Neuron (in vitro differentiated cells): ENCODE results near the gene MIP.
"Not testable (repeated sequence)": the region's sequence is repeated elsewhere in the genome, so short reads cannot be mapped to it uniquely, and the experiment has no call there.

ENCODE experiments used
- H2AFZ ChIP-seq: one replicate; pipeline ENCODE4 v1.6.1; 2013; ENCODE audit warnings: low read depth, mild to moderate bottlenecking, inconsistent platforms, low read length, moderate library complexity
- H3K27me3 ChIP-seq: one replicate; pipeline ENCODE4 v1.6.1; 2013; ENCODE audit warnings: low read length; ENCODE audit not compliant: insufficient read depth
- H3K36me3 ChIP-seq: one replicate; pipeline ENCODE4 v1.6.1; 2013; ENCODE audit warnings: low read length; ENCODE audit not compliant: insufficient read depth
- H3K4me1 ChIP-seq: one replicate; pipeline ENCODE4 v1.6.1; 2013; ENCODE audit warnings: low read length; ENCODE audit not compliant: insufficient read depth
- H3K4me3 ChIP-seq: 2 replicates; pipeline ENCODE4 v1.5.1; 2013; ENCODE audit warnings: mild to moderate bottlenecking, low read length, moderate library complexity
- H3K9me3 ChIP-seq: one replicate; pipeline ENCODE4 v1.6.1; 2013; ENCODE audit warnings: low read length

The MIP gene

DNA sequence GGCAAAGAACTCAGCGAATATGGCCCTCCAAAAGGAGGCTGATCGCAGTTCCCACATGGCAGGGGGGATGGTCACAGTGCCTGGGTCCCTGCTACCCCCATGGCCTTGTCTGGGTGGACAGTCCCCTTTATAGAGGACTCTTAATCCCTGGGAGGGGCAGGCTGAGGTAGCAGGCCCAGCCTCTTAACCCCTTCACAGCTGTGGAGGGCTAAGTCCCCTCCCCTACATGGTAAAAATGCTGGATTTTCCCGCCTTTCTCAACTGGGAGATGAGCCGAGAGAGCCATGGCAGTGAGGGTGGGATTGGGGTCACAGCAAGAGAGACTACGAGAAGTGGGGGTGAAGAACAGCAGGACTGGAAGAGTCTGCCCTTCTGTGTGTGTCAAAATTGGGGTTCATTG, at the start of gene MIP:
Gene MIP (minus strand): TSS at position 101 of the 400 bp plus-strand sequence. CDS start 44 bp downstream, at position 57.
- H3K36me3 ChIP-seq: no peaks in the 10 kb centered on the region
- no peaks in the 10 kb centered on the region for H3K9me3 ChIP-seq
- H3K4me1 ChIP-seq: peaks cover 6% of the 10 kb centered on the region
- no peak within 1 kb of the TSS for H2AFZ ChIP-seq
- H3K4me3 ChIP-seq: no peak within 1 kb of the TSS
- no peaks in the 10 kb centered on the region for H3K27me3 ChIP-seq

DNA sequence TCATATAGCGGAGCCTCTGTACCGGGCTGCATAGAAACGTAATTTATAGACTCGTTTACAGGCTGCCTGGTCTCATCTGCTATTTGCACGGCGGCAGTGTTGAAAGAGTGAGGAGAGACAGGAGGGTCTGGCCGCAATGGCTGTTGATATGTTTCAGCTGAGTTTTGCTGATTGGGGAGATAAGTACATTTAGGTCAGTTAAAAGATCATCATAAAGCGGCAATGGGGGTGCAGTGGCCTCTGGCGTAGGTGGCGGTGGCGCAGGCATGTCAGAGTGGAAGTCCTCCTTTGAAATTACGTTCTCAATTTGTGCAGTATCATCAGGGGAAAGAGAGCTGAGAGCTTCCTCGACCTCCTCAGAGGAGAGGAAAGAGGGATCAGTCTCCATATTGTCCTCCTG, 45.4 kb upstream of the MIP start:
- not testable (repeated sequence) for H3K27me3 ChIP-seq, H3K9me3 ChIP-seq, H2AFZ ChIP-seq, H3K4me3 ChIP-seq, H3K36me3 ChIP-seq
- peaks cover 11% of the 10 kb centered on the region for H3K4me1 ChIP-seq

DNA sequence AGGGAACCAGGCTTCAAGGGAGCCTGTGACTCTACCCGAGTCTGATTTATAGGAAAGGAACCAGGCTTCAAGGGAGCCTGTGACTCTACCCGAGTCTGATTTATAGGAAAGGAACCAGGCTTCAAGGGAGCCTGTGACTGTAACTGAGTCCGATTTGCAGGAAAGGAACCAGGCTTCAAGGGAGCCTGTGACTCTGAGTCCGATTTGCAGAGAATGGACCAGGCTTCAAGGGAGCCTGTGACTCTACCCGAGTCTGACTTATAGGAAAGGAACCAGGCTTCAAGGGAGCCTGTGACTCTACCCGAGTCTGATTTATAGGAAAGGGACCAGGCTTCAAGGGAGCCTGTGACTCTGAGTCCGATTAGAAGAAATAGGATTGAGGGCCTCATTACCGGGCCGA, 45.0 kb upstream of the MIP start:
- H3K27me3 ChIP-seq, H2AFZ ChIP-seq: not testable (repeated sequence)

DNA sequence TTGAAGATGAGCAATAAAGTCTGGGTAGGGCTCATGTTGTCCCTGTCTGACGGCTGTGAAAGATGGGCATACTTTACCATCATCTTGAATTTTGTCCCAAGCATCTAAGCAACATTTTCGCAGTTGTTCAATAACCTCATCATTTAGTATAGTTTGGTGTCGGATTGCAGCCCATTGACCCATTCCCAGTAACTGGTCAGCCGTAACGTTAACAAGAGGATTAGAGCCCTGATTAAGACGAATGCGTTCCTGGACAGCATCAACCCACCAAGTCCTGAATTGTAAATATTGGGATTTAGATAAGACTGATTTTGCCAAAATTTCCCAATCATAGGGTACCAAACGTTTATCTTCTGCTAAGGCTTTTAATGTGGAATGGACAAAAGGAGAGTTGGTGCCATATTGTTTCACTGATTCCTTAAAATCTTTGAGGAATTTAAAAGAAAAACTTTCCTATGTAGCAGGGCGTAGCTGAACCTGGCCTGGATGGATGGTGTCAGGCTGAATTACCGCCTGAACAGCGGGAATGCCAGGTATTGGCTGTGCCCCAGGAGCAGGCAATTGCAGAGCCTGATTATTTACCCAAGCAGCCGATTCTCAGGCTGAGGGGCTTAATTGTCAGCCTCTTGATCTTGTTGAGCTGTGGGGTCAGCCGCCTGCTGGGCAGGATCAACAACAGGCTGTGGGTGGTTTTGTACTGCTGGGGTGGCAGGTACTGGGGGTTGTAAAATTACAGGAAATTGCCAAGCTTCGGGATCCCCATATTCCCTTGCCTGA, 43.9 kb upstream of the MIP start:
- peaks cover 11% of the 10 kb centered on the region for H3K4me1 ChIP-seq
- H3K36me3 ChIP-seq, H3K27me3 ChIP-seq, H2AFZ ChIP-seq, H3K9me3 ChIP-seq, H3K4me3 ChIP-seq: not testable (repeated sequence)

More for the DNA sequence above, 45.0 kb upstream of the MIP start:
- not testable (repeated sequence) for H3K4me3 ChIP-seq, H3K36me3 ChIP-seq, H3K9me3 ChIP-seq
- peaks cover 11% of the 10 kb centered on the region for H3K4me1 ChIP-seq

DNA sequence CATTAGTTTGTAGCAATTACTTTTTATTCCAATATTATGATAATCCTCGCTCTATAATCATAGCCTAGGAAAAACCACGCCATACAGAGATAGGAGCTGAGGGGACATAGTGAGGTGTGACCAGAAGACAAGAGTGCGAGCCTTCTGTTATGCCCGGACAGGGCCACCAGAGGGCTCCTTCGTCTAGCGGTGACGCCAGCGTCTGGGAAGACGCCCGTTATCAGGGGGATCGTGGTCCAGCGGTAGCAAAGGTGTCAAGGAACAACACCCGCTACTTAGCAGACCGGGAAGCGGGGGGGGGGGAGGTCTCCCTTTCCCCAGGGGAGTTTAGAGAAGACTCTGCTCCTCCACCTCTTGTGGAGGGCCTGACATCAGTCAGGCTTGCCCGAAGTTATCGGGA, 42.2 kb upstream of the MIP start:
- H3K36me3 ChIP-seq, H3K4me3 ChIP-seq, H2AFZ ChIP-seq, H3K9me3 ChIP-seq, H3K27me3 ChIP-seq: not testable (repeated sequence)
- H3K4me1 ChIP-seq: peaks cover 11% of the 10 kb centered on the region

DNA sequence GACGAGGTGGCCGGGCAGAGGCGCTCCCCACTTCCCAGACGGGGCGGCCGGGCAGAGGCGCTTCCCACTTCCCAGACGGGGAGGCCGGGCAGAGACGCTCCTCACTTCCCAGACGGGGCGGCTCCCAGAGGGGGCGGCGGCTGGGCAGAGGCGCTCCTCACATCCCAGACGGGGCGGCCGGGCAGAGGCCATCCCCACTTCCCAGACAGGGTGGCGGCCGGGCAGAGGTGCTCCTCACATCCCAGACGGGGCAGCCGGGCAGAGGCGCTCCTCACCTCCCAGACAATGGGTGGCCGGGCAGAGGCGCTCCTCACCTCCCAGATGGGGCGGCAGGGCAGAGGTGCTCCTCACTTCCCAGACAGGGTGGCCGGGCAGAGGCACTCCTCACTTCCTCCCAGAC, 40.0 kb upstream of the MIP start:
- H3K27me3 ChIP-seq, H2AFZ ChIP-seq, H3K36me3 ChIP-seq, H3K4me3 ChIP-seq, H3K9me3 ChIP-seq: not testable (repeated sequence)
- peaks cover 11% of the 10 kb centered on the region for H3K4me1 ChIP-seq

DNA sequence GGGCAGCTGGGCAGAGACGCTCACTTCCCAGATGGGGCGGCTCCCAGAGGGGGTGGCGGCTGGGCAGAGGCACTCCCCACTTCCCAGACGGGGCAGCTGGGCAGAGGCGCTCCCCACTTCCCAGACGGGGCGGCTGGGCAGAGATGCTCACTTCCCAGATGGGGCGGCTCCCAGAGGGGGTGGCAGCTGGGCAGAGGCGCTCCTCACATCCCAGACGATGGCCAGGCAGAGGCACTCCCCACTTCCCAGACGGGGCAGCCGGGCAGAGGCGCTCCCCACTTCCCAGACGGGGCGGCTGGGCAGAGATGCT, 39.6 kb upstream of the MIP start:
- H3K9me3 ChIP-seq, H2AFZ ChIP-seq, H3K36me3 ChIP-seq: not testable (repeated sequence)

DNA sequence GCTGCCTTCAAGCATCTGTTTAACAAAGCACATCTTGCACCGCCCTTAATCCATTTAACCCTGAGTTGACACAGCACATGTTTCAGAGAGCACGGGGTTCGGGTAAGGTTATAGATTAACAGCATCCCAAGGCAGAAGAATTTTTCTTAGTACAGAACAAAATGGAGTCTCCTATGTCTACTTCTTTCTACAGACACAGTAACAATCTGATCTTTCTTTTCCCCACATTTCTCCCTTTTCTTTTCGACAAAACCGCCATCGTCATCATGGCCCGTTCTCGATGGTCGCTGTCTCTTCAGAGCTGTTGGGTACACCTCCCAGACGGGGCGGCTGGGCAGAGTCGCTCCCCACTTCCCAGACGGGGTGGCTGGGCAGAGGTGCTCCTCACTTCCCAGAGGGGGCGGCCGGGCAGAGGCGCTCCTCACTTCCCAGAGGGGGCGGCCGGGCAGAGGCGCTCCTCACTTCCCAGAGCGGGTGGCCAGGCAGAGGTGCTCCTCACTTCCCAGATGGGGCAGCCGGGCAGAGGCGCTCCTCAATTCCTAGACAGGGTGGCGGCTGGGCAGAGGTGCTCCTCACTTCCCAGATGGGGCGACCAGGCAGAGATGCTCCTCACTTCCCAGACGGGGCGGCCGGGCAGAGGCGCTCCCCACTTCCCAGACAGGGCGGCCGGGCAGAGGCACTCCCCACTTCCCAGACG, 39.1 kb upstream of the MIP start:
- not testable (repeated sequence) for H3K27me3 ChIP-seq, H3K4me3 ChIP-seq, H2AFZ ChIP-seq, H3K9me3 ChIP-seq, H3K4me1 ChIP-seq, H3K36me3 ChIP-seq

More for the DNA sequence above, 39.6 kb upstream of the MIP start:
- not testable (repeated sequence) for H3K27me3 ChIP-seq, H3K4me3 ChIP-seq
- peaks cover 11% of the 10 kb centered on the region for H3K4me1 ChIP-seq

DNA sequence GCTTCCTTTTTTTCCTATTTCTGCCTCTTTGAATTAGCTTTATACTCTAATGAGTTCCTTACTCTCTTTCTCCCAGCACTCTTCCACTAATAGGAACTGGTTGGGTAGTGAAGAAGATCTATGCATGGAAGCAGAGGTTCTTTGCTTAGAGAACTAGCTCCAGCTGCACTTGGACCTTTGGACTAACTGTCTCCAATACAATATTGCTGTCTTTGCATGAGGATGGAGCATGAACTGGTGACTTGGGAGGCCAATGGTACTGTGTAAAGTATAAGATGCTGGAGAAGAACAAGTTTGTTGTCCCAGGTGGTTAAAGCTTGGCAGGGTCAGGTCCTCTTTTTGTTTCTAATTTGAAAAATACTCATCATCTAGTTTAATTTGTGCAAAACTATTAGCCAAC, 35.9 kb upstream of the MIP start:
- H3K36me3 ChIP-seq: peaks cover 8% of the 10 kb centered on the region
- H3K9me3 ChIP-seq: peaks cover 13% of the 10 kb centered on the region
- H3K4me1 ChIP-seq: no peaks in the 10 kb centered on the region
- H3K4me3 ChIP-seq: no peak overlapping the region
- H2AFZ ChIP-seq: no peak overlapping the region
- H3K27me3 ChIP-seq: no peaks in the 10 kb centered on the region

DNA sequence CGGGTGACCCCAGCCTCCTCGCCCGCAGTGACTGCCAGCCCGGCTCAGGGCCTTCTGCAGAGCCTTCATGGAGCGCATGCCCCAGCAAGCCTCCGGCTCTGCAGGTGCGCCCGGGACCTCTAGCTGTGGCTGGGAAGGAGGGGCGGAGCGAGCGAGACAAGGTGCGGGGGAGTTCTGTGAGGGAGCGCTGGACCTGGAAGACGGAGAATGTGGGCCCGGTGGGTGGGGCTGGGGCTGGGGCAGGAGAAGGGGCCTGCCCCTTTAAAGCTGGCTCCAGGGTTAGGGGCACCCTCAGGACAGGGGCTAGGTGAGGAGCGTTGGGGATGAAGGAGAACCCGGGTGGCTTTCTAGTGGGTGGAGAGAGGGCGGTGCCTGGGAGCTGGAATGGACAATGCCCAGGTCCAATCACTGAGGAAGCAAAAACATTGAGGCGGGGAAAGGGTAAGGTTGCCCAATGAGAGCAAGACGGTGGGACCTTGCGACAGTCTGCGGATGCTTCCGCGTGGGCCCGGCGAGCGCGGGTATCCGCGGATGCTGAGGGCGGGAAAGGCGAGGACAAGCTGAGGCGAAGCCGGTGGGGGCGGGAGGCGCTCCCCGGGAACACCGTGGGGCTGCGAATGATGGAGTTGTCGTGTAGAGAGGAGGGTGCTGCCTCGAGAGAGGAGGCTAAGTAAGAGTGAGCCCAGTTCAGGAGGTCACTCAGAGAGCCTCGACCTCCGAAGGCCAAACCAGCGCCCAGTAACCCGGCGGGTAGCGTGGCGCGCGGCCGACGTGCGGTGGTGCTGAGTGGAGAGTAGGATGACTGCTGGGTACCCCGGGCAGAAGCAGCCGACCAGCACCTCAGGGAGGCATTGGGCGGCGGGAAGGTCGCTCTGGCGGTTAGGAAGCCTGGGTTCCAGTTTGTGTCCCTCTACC, 33.8 kb upstream of the MIP start, which contains the start of gene GLS2:
Gene GLS2 (minus strand): TSS at position 121 of the 915 bp plus-strand sequence. CDS start 43 bp downstream, at position 78.
- Histone ChIP-seq H3K27me3 (no peaks in the 10 kb centered on the region), H2AFZ (no peak within 1 kb of the TSS), H3K4me1 (no peaks in the 10 kb centered on the region), H3K36me3 (peaks cover 8% of the 10 kb centered on the region), H3K9me3 (peaks cover 9% of the 10 kb centered on the region), H3K4me3 (no peak within 1 kb of the TSS)

DNA sequence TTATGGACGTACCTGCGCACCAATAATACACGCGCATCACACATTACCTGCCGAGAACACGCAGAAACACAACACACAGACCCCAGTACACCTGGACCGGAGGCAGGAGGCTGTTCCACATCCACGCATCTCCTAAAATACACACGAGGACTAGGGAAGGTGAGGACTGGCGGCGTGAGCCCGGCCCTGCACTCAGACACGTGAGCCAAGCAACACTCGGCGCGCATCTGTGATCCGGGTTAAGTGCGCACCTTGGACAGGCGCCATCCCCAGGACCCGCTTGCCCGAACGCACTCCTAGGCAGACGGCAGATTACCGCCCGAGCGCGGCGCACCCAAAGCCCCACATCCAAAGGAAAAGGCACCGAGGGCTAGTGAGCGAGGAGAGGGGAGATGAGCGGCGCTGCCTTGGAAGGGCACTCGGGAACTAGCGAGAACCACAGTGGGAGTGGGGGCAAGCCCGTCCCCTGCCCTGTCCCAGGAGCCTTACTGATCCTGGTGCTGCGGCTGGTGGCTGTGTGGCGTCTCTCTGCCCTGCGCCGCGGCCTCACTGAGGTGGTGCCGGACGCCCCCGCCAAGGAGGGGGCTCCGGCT, 33.1 kb upstream of the MIP start:
- Histone ChIP-seq H3K27me3 (no peaks in the 10 kb centered on the region), H3K4me1 (no peaks in the 10 kb centered on the region), H3K4me3 (no peak overlapping the region), H2AFZ (no peak overlapping the region), H3K36me3 (peaks cover 8% of the 10 kb centered on the region), H3K9me3 (peaks cover 9% of the 10 kb centered on the region)

DNA sequence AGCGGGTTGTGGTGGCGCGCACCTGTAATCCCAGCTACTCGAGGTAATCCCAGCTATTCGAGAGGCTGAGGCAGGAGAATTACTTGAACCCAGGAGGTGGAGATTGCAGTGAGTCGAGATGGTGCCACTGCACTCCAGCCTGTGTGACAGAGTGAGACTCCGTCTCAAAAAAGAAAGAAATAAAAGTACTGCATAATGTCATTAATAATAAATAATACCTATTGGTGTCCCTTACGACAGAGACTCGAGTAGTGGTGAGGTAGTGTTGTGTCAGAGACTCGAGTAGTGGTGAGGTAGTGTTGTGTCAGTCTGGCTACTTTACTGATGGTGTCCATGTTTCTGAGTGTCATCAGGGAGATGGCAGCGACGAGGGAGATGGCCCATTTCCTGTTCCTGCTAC, 32.2 kb upstream of the MIP start:
- H3K4me3 ChIP-seq: no peak overlapping the region
- no peaks in the 10 kb centered on the region for H3K4me1 ChIP-seq
- peaks cover 9% of the 10 kb centered on the region for H3K9me3 ChIP-seq
- no peak overlapping the region for H2AFZ ChIP-seq
- H3K36me3 ChIP-seq: peaks cover 10% of the 10 kb centered on the region
- no peaks in the 10 kb centered on the region for H3K27me3 ChIP-seq

DNA sequence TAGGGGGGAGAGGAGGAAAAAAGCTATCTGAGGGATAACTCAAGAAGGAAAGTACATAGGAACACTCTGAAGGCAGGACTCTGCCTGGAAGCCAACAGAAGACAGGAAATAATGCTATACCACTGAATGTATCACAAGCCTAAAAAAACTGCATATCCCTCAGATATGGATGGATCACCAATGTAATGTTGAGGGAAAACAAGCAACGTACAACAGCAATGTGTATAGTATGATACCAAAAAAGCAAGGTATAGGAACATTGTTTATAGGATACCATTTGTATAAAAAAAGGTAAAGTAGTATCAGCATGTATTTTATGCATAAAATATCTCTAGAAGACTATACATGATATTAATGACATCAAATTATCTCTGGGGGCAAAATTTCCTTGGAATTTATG, 30.1 kb upstream of the MIP start:
- Histone ChIP-seq H3K4me3 (no peak overlapping the region), H2AFZ (no peak overlapping the region), H3K4me1 (no peaks in the 10 kb centered on the region), H3K27me3 (no peaks in the 10 kb centered on the region), H3K36me3 (peaks cover 10% of the 10 kb centered on the region), H3K9me3 (peaks cover 9% of the 10 kb centered on the region)
